Liver (tissue), 9 donors: Measurements from ENCODE around the gene RABEP1. TPM values are rescaled to one million over a fixed set of nuclear protein-coding genes. Genes with fewer than 3 reads are reported as not detected.

ENCODE experiments used
- DNase-seq: peaks from one replicate; pipeline ENCODE4 v3.0.0-alpha.2; 2017; ENCODE audit warnings: low spot score
- H3K27ac ChIP-seq, 2 donors: one replicate each; pipeline ENCODE4 v1.7.0; 2013; ENCODE audit warnings: inconsistent platforms in 2 of 2, low read length in 2 of 2, control low read depth in 1 of 2, low read depth in 1 of 2, mild to moderate bottlenecking in 1 of 2
- H3K27me3 ChIP-seq, 4 donors: one replicate each; pipeline versions ENCODE4 v1.6.1 to v1.7.0; 2013; ENCODE audit warnings: low read length in 3 of 4, inconsistent platforms in 1 of 4, mild to moderate bottlenecking in 1 of 4, moderate library complexity in 1 of 4; ENCODE audit not compliant: control insufficient read depth in 4 of 4, insufficient read depth in 4 of 4
- H3K36me3 ChIP-seq, 4 donors: one replicate each; pipeline versions ENCODE4 v1.6.1 to v1.7.0; 2013; ENCODE audit warnings: low read length in 3 of 4, mild to moderate bottlenecking in 3 of 4, low read depth in 1 of 4, moderate library complexity in 1 of 4; ENCODE audit not compliant: control insufficient read depth in 4 of 4, insufficient read depth in 3 of 4
- H3K4me1 ChIP-seq, 4 donors: one replicate each; pipeline versions ENCODE4 v1.6.1 to v1.7.0; 2013; ENCODE audit warnings: low read length in 3 of 4, mild to moderate bottlenecking in 3 of 4, moderate library complexity in 1 of 4; ENCODE audit not compliant: control insufficient read depth in 4 of 4, insufficient read depth in 4 of 4
- H3K4me3 ChIP-seq, 3 donors: one replicate each; pipeline versions ENCODE4 v1.6.1 to v1.7.0; 2013; ENCODE audit warnings: low read length in 3 of 3, control low read depth in 1 of 3, low read depth in 1 of 3, mild to moderate bottlenecking in 1 of 3
- H3K9ac ChIP-seq, 2 donors: one replicate each; pipeline ENCODE4 v1.7.0; 2013; ENCODE audit warnings: low read length in 2 of 2, mild to moderate bottlenecking in 2 of 2, moderate library complexity in 2 of 2, control low read depth in 1 of 2, low read depth in 1 of 2
- H3K9me3 ChIP-seq, 4 donors: one replicate each; pipeline versions ENCODE4 v1.6.1 to v1.7.0; 2013; ENCODE audit warnings: low read length in 3 of 4; ENCODE audit not compliant: control insufficient read depth in 4 of 4
- EGR1 ChIP-seq, 2 donors: IDR thresholded peaks; 2 replicates each; pipeline ENCODE4 v1.6.1; 2016 to 2018; ENCODE audit warnings: antibody characterized with exemption in 2 of 2, low read depth in 2 of 2
- FOXA1 ChIP-seq: IDR thresholded peaks from 2 replicates; pipeline ENCODE4 v1.6.1; 2016; ENCODE audit warnings: antibody characterized with exemption
- FOXA2 ChIP-seq: IDR thresholded peaks from 2 replicates; pipeline ENCODE4 v1.6.1; 2016; ENCODE audit warnings: antibody characterized with exemption
- GABPA ChIP-seq, 2 donors: IDR thresholded peaks in 1 of 2; conservative IDR thresholded peaks in 1 of 2; 2 replicates each; pipeline ENCODE4 v1.6.1; 2016; ENCODE audit warnings: antibody characterized with exemption in 2 of 2, mild to moderate bottlenecking in 1 of 2, moderate library complexity in 1 of 2
- HNF4A ChIP-seq, 2 donors: conservative IDR thresholded peaks; 2 replicates each; pipeline ENCODE4 v1.6.1; 2016; ENCODE audit warnings: antibody characterized with exemption in 2 of 2, mild to moderate bottlenecking in 2 of 2
- HNF4G ChIP-seq: IDR thresholded peaks from 2 replicates; pipeline ENCODE4 v1.6.1; 2016; ENCODE audit warnings: antibody characterized with exemption
- JUND ChIP-seq, 2 donors: IDR thresholded peaks; 2 replicates each; pipeline ENCODE4 v1.6.1; 2016; ENCODE audit warnings: antibody characterized with exemption in 2 of 2
- MAX ChIP-seq: IDR thresholded peaks from 2 replicates; pipeline ENCODE4 v1.6.1; 2016; ENCODE audit warnings: antibody characterized with exemption
- NR2F2 ChIP-seq: IDR thresholded peaks from 2 replicates; pipeline ENCODE4 v1.6.1; 2016; ENCODE audit warnings: antibody characterized with exemption
- RAD21 ChIP-seq, 2 donors: IDR thresholded peaks; 2 replicates each; pipeline ENCODE4 v1.6.1; 2016; ENCODE audit warnings: antibody characterized with exemption in 2 of 2, mild to moderate bottlenecking in 2 of 2
- REST ChIP-seq: IDR thresholded peaks from 2 replicates; pipeline ENCODE4 v1.6.1; 2016; ENCODE audit warnings: antibody characterized with exemption, mild to moderate bottlenecking
- RXRA ChIP-seq, 2 donors: IDR thresholded peaks; 2 replicates each; pipeline ENCODE4 v1.6.1; 2017 to 2018; ENCODE audit warnings: antibody characterized with exemption in 2 of 2, mild to moderate bottlenecking in 1 of 2
- SP1 ChIP-seq: IDR thresholded peaks from 2 replicates; pipeline ENCODE4 v1.6.1; 2018; ENCODE audit warnings: antibody characterized with exemption, mild to moderate bottlenecking
- TAF1 ChIP-seq: conservative IDR thresholded peaks from 2 replicates; pipeline ENCODE4 v1.6.1; 2016; ENCODE audit warnings: antibody characterized with exemption, mild to moderate bottlenecking
- YY1 ChIP-seq: IDR thresholded peaks from 2 replicates; pipeline ENCODE4 v1.6.1; 2016; ENCODE audit warnings: antibody characterized with exemption, mild to moderate bottlenecking
- WGBS: extraction: QIAGEN DNeasy Blood & Tissue Kit; methylation state at CpG from one replicate; pipeline ENCODE4 v1.1.7; 2013; 5-methylcytosine and 5-hydroxymethylcytosine counted together
- polyA plus RNA-seq, 2 donors: library from polyadenylated mRNA; stranded (reverse) in 1 of 2; unstranded in 1 of 2; fragments of 200-250 nt in 1 of 2; fragments of >200 nt in 1 of 2; fragmentation: Nextera tagmentation in 1 of 2; extraction: Ambion mirVana in 1 of 2; gene quantifications; one replicate each; pipeline versions ENCODE4 v1.2.1 to v1.2.3, GENCODE V29; 2013 to 2015
- total RNA-seq, 2 donors: library from RNA; depleted of rRNA; stranded (reverse); fragments of >200 nt; gene quantifications; one replicate each; pipeline ENCODE4 v1.2.3, GENCODE V29; 2014
- TF ChIP-seq, protein P1 (sequence below): IDR thresholded peaks from 2 replicates; pipeline ENCODE4 v1.6.1; 2016; ENCODE audit warnings: antibody characterized with exemption
- TF ChIP-seq, protein P2 (sequence below): IDR thresholded peaks from 2 replicates; pipeline ENCODE4 v1.6.1; 2016; ENCODE audit warnings: antibody characterized with exemption
- TF ChIP-seq, protein P3 (sequence below): fragments of 150-350 bp; IDR thresholded peaks from 2 replicates; pipeline ENCODE4 v1.5.1; 2017; ENCODE audit warnings: improper control_type of control experiment, low read depth, low read length; ENCODE audit not compliant: missing input control
- donor health status: healthy.
- donor health status: healthy.
- donor health status: healthy.
- donor health status: healthy.
- donor health status: healthy.

Gene RABEP1
- total and polyA plus RNA-seq, 4 donors = 13.3 to 26.6 (median 20.6) TPM

GRCh38 chr17:5241861-5242671 lies 40.0 kb upstream of the RABEP1 start:
- Histone ChIP-seq H3K27me3 (no peaks in the 10 kb centered on the region), H3K9ac (no peak overlapping the region), H3K9me3 (no peaks in the 10 kb centered on the region), H3K4me3 (no peak overlapping the region), H3K4me1 (no peaks in the 10 kb centered on the region), H3K36me3 (no peaks in the 10 kb centered on the region), H3K27ac (no peak overlapping the region)
- TF ChIP-seq RXRA (IDR thresholded peaks at IDR 0.05) (no peak), FOXA2 (no peak), GABPA (IDR thresholded peaks at IDR 0.05 in 1 of 2, conservative IDR thresholded peaks at IDR 0.05 in 1 of 2) (no peak), JUND (IDR thresholded peaks at IDR 0.05) (no peak), EGR1 (IDR thresholded peaks at IDR 0.05; ENCODE audit: low read depth in 2 of 2) (no peak), TAF1 (no peak), MAX (no peak), NR2F2 (no peak), YY1 (no peak), REST (no peak), SP1 (no peak), HNF4A (conservative IDR thresholded peaks at IDR 0.05) (no peak), RAD21 (IDR thresholded peaks at IDR 0.05) (no peak), HNF4G (no peak), FOXA1 (no peak)
- TF ChIP-seq, protein P1, sequence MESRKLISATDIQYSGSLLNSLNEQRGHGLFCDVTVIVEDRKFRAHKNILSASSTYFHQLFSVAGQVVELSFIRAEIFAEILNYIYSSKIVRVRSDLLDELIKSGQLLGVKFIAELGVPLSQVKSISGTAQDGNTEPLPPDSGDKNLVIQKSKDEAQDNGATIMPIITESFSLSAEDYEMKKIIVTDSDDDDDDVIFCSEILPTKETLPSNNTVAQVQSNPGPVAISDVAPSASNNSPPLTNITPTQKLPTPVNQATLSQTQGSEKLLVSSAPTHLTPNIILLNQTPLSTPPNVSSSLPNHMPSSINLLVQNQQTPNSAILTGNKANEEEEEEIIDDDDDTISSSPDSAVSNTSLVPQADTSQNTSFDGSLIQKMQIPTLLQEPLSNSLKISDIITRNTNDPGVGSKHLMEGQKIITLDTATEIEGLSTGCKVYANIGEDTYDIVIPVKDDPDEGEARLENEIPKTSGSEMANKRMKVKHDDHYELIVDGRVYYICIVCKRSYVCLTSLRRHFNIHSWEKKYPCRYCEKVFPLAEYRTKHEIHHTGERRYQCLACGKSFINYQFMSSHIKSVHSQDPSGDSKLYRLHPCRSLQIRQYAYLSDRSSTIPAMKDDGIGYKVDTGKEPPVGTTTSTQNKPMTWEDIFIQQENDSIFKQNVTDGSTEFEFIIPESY = no peak
- TF ChIP-seq, protein P2, sequence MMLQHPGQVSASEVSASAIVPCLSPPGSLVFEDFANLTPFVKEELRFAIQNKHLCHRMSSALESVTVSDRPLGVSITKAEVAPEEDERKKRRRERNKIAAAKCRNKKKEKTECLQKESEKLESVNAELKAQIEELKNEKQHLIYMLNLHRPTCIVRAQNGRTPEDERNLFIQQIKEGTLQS = no peak
- TF ChIP-seq, protein P3, sequence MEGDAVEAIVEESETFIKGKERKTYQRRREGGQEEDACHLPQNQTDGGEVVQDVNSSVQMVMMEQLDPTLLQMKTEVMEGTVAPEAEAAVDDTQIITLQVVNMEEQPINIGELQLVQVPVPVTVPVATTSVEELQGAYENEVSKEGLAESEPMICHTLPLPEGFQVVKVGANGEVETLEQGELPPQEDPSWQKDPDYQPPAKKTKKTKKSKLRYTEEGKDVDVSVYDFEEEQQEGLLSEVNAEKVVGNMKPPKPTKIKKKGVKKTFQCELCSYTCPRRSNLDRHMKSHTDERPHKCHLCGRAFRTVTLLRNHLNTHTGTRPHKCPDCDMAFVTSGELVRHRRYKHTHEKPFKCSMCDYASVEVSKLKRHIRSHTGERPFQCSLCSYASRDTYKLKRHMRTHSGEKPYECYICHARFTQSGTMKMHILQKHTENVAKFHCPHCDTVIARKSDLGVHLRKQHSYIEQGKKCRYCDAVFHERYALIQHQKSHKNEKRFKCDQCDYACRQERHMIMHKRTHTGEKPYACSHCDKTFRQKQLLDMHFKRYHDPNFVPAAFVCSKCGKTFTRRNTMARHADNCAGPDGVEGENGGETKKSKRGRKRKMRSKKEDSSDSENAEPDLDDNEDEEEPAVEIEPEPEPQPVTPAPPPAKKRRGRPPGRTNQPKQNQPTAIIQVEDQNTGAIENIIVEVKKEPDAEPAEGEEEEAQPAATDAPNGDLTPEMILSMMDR = no peak
- 38% methylated on average over 10 of the region's 10 CpGs for WGBS
- no peak for DNase-seq
